GM19238 (cell line): ENCODE data around the gene PBX3.
"Not testable (repeated sequence)": the region's sequence is repeated elsewhere in the genome, so short reads cannot be mapped to it uniquely, and the experiment has no call there.

ENCODE experiments used
- DNase-seq: peaks from one replicate; pipeline ENCODE4 v3.0.0; 2011; ENCODE audit warnings: low spot score; ENCODE audit not compliant: insufficient read length

PBX3 gene

DNA sequence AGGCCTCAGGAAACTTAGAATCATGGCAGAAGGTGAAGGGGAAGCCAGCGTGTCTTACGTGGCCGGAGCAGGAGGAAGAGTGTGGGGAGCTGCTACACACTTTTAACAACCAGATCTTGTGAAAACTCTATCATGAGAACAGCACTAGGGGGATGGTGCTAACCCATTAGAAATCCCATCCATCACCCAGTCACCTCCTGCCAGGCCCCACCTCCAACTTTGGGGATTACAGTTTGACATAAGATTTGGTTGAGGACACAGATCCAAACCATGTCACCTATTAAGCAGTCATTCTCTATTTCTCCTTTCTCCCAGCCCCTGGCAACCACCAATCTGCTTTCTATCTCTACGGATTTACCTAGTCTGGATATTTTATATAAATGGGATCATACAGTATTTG is 26.9 kb downstream of the PBX3 start:
- no peak for DNase-seq

DNA sequence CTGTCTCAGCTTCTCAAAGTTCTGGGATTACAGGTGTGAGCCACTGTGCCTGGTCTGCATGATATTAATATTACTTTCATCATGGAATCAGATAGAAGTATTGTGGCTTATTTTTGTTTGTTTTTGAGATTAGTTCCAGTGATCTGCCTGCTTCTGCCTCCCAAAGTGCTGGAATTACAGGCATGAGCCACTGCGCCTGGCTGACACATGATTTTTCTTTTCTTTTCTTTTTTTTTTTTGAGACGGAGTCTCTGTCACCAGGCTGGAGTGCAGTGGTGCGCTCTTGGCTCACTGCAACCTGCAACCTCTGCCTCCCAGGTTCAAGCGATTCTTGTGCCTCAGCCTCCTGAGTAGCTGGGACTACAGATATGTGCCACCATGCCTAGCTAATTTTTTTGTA is 29.6 kb downstream of the PBX3 start:
- not testable (repeated sequence) for DNase-seq

DNA sequence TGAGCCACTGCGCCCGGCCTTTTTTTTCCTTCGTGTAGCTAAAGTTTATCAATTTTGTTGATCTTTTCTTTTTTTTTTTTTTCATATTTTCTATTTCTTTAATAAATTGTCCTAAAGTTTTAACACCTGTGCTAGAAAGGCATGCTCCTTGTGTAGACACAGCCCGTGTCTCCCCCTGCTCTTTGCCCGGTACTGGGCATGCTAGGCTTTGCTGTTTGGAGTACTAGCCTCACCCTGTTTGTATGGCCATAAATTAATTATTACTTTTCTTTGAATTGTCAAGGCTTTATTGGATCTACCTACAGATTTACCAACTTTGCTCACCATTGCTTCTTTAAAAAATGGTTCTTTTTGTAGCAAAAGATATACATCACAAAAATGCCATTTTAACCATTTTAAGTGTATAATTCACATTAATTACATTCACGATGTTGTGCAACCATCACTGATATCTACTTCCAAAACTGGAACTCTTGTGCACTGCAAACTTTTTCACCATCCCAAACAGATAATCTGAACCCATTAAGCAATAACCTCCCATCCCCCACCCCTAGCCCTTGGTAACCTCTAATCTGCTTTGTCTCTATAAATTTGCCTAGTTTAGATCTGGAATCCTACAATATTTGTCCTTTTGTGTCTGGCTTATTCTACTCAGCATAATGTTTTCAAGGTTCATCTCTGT is 31.5 kb downstream of the PBX3 start:
- not testable (repeated sequence) for DNase-seq

DNA sequence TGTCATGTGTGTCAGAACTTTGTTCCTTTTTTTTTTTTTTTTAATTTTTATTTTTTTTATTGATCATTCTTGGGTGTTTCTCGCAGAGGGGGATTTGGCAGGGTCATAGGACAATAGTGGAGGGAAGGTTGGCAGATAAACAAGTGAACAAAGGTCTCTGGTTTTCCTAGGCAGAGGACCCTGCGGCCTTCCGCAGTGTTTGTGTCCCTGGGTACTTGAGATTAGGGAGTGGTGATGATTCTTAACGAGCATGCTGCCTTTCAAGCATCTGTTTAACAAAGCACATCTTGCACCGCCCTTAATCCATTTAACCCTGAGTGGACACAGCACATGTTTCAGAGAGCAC is 32.0 kb downstream of the PBX3 start:
- DNase-seq = not testable (repeated sequence)

DNA sequence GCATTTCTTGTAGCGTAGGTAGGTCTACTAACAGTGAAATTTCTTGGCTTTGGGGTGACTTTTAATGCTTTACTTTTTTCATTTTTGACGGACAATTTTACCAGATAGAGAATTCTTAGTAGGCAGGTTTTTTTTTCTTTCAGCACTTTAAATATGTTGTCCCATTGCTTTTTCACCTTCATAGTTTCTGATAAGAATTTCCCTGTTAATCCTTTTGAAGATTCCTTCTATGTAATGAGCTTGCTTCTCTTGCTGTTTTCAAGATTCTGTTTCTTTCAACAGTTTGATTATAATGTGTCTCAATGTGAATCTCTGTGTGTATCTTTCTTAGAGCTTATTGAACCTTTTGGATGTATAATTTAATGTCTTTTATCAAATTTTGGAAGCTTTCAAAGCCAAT is 35.5 kb downstream of the PBX3 start:
- DNase-seq = no peak

DNA sequence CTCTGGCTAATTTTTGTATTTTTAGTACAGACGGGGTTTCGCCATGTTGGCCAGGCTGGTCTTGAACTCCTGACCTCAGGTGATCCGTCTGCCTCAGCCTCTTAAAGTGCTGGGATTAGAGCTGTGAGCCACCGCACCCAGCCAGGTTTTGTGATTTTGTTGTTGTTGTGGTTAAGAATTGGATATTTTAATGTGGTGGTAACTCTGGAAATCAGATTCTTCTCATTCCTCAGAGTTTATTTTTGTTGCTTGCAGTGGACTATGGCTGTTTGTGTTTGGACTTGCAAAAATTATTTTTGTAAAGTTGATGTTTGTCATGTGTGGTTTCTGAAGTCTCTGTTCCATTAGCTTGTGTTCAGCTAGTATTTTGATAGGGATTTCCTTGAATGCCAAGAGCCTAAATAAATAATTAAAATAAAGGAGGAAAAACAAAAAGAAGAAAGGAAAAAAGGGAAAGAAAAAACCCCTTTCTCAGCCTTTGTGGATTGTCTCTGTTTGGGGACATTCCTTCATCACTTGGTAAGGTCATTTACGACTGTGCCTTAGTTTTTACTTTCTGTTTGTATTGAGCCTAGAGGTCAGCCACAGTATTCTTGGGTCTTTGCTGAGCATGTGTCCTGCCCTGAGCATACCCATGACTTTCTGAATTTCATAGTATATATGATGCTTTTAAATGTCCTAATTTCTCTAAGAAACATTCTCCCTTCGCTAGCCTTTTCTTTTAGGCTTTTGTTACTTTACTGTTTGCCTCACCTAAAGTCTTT is 37.3 kb downstream of the PBX3 start:
- no peak for DNase-seq

DNA sequence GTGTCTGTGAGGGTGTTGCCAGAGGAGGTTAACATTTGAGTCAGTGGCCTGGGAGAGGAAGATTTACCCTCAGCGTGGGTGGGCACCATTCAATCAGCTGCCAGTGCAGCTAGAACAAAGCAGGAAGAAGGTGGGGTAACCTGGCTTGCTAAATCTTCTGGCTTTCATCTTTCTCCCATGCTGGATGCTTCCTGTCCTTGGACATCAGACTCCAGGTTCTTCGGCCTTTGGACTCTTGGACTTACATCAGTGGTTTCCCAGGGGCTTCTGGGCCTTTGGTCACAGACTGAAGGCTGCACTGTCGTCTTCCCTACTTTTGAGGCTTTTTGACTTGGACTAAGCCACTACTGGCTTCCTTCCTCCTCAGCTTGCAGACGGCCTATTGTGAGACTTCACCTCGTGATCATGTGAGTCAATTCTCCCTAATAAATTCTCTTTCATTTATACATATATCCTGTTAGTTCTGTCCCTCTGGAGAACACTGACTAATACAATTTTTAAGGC is 38.1 kb downstream of the PBX3 start:
- DNase-seq = no peak

DNA sequence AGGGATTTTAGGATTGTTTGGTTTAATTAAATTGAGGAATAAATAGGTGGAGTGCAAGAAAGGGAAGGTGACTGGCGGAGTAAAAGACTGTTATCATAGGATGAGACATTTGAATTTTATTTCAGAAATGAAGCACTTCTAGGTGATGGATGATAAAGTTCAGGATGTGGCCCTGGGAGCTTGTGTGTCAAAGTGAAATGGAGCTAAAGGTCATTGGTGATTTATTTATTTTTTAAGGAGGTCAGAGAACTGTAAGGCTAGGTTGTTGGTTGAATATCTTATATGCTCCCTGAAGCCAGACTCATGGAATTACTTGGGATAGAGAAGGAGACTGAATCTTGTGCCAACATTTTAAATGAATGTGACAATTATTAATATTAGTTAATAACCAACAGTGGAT is 40.5 kb downstream of the PBX3 start:
- no peak for DNase-seq

DNA sequence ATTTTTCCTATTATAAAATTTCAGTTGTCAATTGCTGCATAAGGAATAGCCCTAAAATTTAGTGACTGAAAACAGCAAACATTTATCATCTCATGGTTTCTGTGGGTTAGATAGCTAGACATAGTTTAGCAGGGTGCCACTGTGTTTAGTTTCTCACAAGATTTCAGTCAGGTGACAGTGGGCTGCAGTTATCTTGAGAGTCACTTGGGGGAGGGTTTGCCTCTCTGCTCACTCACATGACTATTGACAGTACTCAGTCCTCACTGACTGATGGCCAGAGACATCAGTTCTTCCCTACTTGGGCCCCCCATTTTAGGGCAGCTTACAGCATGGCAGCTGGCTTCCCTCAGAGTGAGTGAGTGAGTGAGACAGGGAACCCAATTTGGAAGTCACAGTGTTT is 42.0 kb downstream of the PBX3 start:
- no peak for DNase-seq

DNA sequence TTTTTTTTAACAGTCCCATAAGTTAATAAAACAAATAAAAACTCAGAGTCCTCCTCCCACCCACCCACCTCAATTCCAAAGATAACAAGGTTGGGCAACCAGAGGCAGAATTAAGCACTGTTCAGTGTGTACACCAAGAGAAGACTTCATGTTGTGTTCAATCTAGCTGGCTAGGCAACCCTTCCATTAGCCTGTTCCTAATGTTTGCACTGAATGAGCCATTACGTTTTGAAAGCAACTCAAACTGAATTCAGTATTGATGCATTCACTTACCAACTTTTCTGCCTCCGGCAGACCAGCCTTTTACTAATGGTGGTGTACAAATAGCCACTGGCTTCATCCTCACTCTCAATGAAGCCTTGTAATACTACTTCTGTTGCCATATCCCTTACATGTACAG is 47.5 kb downstream of the PBX3 start:
- no peak for DNase-seq

DNA sequence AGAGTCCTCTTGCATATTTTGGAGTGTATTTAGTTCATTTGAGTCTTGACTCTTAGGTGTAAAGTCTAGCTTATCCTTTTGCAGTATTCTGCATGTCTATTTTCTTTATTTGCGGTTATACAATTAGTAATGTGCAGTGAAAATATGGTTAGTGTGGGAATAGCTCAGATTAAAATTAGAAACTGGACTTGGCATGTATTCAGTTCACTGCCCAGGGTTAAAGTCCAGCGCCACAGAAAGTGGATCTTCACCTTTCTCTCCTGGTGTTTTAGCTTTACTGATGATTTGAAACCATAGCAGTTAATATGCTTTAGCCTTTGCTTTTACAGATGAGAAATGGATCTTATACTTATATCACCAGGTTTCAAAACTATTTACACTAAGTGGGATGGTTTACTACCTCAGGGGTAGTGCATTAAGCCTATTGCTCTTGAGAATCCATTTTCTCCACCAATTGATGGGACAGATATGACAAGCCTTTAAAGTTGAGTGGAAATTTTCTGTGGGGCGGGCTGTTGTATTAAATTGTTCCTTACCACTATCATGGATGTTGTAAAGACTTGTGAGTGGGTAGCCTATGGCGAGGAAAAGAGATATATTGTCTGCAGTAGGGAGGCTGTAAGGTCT is 48.9 kb downstream of the PBX3 start:
- no peak for DNase-seq

DNA sequence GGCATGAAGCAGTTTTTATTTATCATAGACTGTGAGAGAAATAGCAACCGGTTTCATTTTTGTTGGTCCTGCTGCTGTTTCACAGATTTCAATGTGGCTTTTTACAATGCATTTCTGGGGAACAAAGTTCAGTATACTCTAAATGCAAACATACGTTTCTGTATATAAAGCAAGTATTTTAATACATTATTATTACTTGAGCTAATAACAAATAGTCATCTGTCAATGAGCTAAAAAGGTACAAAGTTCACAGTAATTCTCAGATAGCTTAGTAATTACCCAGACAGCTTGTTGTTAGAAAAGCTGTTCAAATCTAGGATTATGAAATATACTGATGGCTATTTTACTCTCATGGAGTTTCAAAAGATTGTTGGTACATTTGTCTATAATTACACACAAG is 50.8 kb downstream of the PBX3 start:
- no peak for DNase-seq

DNA sequence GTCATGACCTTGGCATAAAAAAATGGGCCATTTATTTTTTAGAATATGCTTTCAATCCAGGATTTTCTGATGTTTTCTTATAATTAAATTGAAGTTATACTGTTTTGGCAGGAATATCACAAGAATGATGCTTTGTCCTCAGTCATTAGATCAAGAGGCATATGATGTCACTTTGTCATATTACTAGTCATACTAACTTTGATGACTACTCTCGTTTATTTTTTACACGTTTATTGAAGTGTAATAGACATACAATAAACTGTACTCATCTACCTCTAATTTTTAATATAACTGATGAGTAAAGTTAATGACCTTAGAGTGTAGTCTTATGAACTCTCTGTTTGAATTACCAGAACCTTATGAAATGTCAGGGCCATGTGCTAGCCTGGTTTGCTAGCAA is 56.4 kb downstream of the PBX3 start:
- no peak for DNase-seq

DNA sequence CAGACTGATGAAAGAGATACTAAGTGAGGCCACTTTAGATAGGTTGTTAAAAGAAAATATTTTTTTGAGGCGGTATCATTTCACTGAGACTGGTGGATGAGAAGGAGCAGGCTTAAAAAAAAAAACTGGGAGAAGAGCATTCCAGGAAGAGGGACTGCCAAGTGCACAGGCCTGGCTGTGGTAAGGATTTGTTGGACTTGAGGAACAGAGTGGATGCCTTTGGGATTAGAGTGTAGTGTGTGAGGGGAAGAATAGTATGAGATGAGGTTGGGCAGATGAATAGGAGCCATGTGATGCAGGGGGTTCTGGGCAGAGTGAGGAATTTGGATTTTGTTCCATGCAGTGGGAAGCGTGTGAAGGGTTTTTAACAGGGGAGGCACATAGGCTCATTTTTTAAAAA is 57.9 kb downstream of the PBX3 start:
- no peak for DNase-seq

DNA sequence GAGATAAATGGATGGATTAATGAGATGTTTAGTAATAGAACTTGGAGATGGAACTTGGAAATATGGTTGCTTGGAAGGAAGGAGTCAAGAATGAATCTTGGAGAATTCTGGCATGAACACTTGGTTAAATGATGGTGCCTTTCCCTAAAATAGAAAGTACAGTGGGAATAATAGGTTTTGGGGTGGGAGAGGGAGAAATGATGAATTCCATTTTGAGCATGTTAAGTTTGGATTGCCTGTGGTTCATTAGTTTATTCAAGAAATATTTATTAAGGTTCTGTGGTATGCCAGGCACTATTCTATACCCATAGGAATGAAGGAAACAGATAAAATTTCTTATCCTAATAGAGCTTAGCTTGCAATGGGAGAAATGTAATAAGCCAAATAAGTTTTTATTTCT is 58.4 kb downstream of the PBX3 start:
- DNase-seq = no peak

DNA sequence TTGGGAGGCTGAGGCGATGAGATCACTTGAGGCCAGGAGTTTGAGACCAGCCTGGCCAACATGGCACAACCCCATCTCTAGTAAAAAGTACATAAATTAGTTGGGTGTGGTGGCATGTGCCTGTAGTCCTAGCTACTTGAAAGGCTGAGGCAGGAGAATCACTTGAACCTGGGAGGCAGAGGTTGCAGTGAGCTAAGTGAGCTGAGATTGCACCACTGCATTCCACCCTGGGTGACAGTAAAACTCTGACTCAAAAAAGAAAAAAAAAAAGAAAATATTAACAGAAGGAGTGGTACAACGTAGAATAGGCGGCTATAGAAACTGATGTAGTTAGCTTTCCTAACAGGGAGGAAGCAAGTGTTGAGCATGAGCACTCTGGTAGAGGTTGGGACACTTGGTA is 59.9 kb downstream of the PBX3 start:
- no peak for DNase-seq

DNA sequence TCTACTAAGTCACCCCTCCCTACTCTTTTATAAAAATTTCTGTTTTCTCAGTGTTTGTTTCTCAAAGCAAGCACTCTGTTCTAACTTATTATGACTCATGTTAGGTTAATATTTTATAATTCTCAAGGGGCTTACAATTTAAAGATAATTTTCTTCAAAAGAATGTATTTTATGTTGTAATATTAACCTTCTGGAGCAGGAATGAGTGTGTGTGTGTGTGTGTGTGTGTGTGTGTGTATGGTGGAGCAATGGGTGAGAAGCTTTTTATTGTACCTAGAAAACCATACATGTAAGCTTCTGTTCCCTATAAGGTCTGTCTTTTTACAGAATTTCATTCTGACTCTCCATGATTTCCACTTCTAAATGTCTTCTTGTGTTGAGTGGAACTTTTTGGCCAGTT is 63.0 kb downstream of the PBX3 start:
- DNase-seq = no peak

DNA sequence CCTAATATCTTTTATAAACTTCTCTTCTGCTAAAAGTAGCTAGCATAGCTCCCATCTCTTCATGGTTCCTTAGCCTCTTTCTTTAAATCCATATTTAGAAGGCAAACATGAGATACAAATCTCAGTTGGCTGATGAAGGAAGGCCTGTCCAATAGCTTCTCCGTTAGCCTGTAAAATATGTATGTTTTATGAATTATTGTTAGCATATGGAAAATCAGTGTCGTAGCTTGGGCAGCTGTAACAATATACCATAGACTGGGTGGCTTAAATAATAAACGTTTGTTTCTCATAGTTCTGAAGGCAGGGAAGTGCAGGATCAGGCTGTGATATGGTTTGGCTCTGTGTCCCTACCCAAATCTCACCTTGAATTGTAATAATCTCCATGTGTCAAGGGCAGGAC is 63.8 kb downstream of the PBX3 start:
- no peak for DNase-seq

DNA sequence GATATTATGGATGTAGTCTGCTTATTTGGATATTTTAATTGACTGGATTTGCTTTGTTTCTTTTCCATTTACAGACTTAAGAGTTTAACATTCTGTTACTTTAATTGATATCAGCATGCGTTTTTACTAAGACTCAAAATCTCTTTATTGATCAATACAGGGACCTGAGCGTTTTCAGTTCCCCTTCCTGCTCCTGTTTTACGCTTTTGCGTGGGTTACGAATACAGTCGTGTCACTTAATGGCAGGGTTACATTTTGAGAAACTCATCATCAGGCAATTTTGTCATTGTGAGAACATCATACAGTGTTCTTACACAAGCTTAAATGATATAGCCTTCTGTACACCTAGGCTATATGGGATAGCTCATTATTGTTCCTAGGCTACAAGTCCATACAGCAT is 65.2 kb downstream of the PBX3 start:
- no peak for DNase-seq

DNA sequence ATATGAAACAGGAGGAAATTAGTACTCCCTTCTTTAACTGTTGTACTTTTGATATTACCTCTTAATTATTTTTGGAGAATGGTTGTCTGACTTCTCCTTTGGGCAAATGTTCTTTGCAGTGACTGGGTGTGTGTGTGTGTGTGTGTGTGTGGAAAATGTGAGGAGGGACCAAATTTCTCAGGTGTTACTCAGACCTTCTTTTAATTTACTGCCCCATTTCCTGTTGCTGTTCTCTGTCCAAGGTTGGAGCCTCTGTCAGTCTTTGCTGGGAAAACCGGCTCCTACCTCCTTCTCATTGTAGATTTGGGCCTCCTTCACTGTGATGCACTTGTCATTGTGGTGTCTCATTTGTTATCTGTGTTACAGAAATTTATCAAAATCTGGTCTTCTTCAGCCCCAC is 68.4 kb downstream of the PBX3 start:
- DNase-seq = no peak

DNA sequence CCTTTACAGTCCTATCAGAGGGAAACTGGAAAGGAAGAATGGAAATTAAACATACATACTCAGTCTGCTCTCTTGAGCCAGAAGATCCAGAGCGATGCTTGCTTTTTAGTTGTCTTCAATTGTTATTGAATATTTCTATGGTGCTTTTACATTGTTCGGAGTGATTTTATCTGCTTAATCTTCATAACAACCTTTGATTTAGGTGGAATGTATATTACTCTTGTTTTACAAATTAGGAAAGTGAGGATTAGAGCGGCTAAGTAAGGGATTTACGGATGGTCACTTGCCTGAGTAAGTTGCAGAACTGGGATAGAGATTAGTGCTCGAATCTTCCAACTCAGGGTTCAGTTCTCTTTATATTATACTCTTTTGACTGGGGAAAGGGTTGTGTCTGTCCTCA is 69.1 kb downstream of the PBX3 start:
- no peak for DNase-seq

DNA sequence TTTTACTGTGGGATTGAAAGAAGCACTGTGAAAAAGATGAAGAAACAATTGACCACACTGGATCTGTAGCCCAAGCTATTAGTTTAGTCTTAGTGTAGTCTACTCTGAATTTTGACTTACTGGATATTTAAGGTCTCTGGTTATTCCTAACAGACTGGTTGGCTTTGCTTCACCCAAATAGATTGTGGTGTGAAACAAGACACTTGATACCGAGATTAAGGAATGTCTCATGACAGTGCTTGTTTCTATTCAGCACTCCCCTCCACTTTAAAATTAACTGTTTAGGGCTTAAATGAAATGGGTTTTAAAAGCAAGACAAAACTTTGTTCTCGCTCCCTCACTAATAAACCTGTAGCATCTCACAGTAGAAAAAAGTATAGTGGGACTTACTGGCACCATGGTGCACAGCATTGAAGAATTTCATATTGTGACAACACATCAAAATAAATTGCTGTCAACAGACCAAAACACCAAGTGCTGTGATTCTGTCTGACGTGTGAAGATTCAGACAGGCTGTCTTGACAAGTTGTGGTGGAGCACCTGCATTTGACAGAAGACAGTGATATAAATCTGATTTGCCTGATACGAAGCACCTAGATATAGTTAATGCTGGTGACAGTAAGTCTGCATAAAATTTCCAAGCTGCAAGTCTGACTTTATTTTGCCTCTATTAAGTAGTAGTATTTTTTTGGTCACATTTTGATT is 73.1 kb downstream of the PBX3 start:
- DNase-seq = no peak
